Sciatic nerve (tissue), 2 donors: ENCODE results near the gene TUNAR. TPM values are rescaled to one million over a fixed set of nuclear protein-coding genes. Genes with fewer than 3 reads are reported as not detected.

Experiments used
- ATAC-seq: fragments of 200-7000 bp; cut with Tn5 transposase; one replicate; pipeline ENCODE4 v1.9.1; 2020; ENCODE audit warnings: mild to moderate bottlenecking, moderate library complexity
- DNase-seq: peaks from one replicate; pipeline ENCODE4 v3.0.0-alpha.2; 2020; ENCODE audit warnings: low spot score
- intact Hi-C: fragments of 100-400 bp; cut with DNase I; formaldehyde crosslinking; loops from one replicate; pipeline ENCODE4 v1.14.2; 2022
- total RNA-seq: library from RNA; stranded (reverse); fragmentation: NEBNext Ultra II Directional; extraction: Animal tissue kit (Norgen Biotek cat#: 25700); gene quantifications from one replicate; pipeline ENCODE4 v1.2.1, GENCODE V29; 2021
- donor health status: DM: no; HTN: no; CAD: no.
- donor health status: DM: no; HTN: no; CAD: no.

TUNAR gene
- not detected for total RNA-seq

- ATAC-seq: no peak
- intact Hi-C loops: no loop called here
- no peak for DNase-seq
These were observed at the start of gene TUNAR for GRCh38 chr14:95876761-95877538. TSS of gene TUNAR (plus strand) at chr14:95876832.

- intact Hi-C loops: no loop called here
- no peak for DNase-seq
- ATAC-seq: no peak
These were observed 47.9 kb upstream of the TUNAR start for GRCh38 chr14:95828649-95829265.

DNA sequence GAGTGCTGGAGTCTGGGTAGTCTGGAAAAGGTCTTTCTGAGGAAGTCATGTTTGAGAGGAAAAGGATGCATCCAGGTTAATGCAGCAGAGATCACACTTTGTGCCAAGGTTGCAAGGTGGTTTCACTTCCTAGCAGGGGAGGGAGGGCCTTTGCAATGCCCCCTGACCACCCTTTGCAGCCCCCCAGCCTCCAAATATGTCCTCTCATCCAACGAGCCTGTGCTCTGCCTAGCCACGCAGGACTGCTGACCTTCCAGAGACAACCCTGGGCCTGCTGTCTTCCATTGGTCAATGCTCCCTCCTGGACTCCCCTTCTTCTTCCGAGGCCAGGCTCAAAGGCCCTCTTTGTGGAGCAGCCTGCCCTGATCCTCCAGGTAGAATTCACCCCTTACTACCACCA lies 47.3 kb upstream of the TUNAR start:
- DNase-seq (no peak), ATAC-seq (no peak)
- intact Hi-C loops: no loop called here

DNA sequence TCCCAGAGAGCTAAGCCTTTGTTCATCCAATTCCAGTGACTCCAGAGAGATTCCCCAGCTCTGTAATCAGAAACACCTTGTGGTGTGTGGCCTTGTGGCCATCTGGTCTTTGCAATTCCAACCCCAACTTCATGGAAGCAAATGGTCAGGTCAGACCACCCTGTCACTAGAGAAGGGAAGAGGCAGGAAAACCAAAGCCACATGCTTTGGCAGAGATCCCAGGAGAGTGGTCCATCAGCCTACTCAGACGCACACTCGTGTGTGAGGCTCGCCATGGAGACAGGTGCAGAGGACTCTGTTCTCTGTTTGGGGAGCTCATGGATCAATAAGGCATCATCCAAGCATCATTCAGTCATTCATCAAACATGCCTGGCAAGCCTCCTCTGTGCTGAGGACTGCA lies 46.2 kb upstream of the TUNAR start:
- ATAC-seq (no peak), DNase-seq (no peak)
- intact Hi-C loops: no loop called here

- intact Hi-C loops: no loop called here
- DNase-seq (no peak), ATAC-seq (no peak)
These were observed 45.6 kb upstream of the TUNAR start for GRCh38 chr14:95831041-95831440.

DNA sequence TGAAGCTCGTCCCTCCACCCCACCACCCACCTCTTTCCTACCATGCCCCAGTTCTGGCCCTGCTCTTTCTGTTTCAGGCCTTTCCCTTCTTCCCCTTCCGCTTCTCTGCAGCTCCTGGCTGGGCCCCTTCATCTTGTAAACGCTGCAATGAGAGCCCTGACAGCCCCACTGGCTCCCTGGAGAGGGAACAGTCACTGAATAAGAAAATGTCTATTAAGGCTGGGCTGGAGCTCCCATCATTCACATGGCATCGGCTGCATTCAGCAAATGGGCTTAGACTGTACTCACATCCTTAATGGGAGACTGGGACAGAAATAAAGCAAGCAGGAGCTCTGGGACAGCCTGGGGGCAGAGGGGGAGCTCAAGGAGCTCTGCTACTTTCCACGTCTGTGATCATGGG lies 45.2 kb upstream of the TUNAR start:
- intact Hi-C loops: no loop called here
- ATAC-seq (no peak), DNase-seq (no peak)

DNA sequence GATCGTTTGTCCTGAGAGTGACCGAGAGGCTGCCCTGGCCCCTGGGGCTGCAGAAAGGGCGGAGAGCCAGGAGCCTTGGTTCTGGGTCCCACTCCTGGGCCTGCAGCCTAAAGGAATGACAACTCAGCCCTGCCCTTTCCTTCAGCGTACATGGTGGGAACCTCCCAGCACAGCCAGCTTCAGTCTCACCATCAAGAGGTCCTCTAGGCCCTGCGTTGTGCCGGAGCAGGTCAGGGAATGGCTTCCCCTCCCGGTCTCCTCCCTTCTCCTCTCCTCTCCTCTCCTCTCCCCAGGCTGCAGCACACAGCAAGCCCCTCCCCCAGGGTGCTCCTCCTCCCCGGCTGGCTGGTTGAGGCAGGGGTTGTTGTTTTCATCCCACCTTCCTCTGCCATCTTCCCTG lies 44.6 kb upstream of the TUNAR start:
- DNase-seq (no peak), ATAC-seq (no peak)
- intact Hi-C loops: no loop called here

GRCh38 chr14:95833429-95833828 lies 43.2 kb upstream of the TUNAR start:
- no peak for DNase-seq
- intact Hi-C loops: no loop called here
- no peak for ATAC-seq

GRCh38 chr14:95834496-95834895 lies 42.1 kb upstream of the TUNAR start:
- DNase-seq (no peak), ATAC-seq (no peak)
- intact Hi-C loops: no loop called here

DNA sequence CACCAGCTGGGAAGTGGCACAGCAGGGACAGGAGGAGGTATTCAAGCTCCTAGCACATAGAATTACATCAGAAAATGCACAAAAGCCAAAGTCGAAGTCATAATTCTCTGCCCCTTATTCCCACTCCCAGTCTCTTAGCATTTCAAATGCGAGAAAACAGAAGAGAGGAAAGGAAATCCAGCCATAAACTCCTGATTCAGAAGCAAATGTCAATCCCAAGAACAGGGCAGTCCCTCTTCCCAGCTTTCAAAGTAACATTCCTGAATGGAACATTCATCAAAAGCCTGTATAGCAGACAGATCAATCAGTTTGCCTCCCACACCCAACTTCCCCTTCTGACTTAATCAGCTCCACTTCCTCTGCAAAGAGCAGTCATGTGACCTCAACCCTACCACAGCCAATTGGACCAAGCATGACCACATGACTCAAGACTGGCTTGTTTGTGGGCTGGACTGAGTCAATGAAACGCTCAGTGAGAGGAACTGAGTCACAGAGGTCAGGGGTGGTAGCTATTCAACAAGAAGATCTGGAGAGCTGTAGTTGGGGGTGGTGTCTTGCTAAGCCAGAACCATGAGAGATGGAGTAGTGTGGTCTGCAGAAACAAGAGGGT lies 41.4 kb upstream of the TUNAR start:
- DNase-seq (no peak), ATAC-seq (no peak)
- intact Hi-C loops: no loop called here

DNA sequence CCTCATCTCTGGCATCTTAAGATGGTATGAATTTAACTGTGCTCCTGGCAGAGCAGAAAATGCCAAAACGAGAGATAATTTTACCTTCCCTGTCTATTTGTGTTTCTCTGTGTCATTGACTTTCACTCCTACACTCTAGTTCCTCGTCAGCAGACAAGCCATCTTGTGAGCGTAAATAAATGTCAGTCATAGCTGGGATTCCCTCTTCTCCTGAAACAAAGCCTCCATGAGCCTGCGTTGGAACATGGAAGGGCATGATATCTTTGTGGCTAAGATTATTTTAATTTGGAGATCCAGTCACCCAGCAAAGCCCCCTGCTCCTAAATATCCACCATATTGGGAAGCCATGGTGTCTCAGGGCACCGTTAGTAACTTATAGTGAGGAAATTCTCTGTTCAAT lies 37.8 kb upstream of the TUNAR start:
- ATAC-seq: no peak
- intact Hi-C loops: no loop called here
- no peak for DNase-seq

- intact Hi-C loops: no loop called here
- no peak for ATAC-seq
- DNase-seq: no peak
These were observed 36.4 kb upstream of the TUNAR start for GRCh38 chr14:95840094-95840700.

DNA sequence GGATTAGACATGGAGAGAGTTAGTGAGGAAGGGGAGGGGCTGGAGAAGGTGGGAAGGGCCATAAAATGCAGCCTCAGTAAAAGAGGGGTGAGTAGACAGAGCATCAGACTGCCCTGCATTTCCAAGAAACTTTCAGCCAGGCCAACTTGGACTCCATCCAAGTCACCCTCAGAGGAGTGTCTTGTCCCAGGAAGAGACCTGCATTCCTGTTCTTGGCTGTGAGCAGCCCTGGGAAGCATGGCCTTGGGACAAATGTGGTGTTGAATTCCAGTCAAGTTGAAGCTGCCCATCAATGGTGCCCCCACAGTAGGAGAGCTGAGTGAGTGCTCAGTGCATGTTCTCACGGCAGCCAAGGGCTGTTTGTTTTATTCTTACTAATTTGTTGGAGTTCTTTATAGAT lies 35.0 kb upstream of the TUNAR start:
- intact Hi-C loops: no loop called here
- DNase-seq: no peak
- no peak for ATAC-seq

DNA sequence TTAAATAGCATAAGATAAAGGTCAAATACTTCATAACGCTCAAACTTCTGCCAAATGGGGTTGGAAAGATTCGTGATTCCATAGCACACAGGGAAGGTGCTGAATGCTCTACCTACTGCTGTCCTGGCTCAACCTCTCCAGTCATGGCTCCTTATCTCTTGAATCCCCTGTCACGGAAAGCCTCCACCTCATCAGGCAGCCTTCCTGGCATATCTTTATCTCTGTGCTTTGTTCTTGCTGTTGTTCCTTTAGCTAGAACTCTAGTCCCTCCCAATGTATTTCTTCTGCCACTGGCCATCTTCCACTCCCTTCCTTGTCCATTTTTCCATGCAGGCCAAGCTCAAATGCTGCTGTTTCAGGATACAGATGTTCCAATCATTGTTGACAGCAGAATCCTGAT lies 26.9 kb upstream of the TUNAR start:
- DNase-seq (no peak), ATAC-seq (no peak)
- intact Hi-C loops: no loop called here

DNA sequence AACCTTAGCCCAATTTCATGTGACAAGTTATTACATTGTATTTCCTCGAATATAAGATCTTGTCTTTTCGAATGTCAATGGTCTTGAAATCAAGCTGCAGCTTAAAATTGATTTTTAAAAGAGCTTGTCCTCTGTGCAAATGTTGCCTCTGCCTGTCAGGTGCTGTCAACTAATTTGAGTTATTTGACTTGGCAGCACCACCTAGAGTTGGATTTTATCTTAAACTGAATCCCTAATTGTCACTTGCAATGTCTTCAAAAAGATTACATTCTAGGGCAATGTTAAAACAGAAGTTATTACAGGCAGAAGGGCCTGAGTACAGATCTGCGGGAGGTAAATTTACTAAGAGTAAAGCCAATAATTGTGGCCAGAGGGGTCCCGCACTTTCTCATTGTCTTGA lies 26.2 kb upstream of the TUNAR start:
- no peak for DNase-seq
- intact Hi-C loops: no loop called here
- no peak for ATAC-seq

DNA sequence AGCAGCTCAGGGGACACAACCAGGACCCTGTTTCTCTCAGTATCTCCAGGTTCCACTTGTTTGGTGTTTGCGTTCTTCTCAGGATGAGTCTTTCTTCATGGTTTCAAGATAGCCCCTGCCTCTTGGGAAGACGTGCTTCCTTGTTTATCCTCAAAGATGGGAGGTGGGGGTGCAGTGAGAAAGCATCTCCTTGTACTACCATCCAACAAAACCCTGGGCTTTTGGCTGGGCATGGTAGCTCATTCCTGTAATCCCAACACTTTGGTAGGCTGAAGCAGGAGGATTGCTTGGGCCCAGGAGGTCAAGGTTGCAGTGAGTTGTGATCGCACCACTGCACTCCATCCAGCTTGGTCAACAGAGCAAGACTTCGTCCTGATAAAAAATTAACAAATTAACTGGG lies 21.0 kb upstream of the TUNAR start:
- ATAC-seq (no peak), DNase-seq (no peak)
- intact Hi-C loops: no loop called here

GRCh38 chr14:95857275-95857674 lies 19.4 kb upstream of the TUNAR start:
- no peak for DNase-seq
- no peak for ATAC-seq
- intact Hi-C loops: no loop called here

GRCh38 chr14:95858893-95859292 lies 17.7 kb upstream of the TUNAR start:
- intact Hi-C loops: no loop called here
- ATAC-seq: no peak
- DNase-seq: no peak

DNA sequence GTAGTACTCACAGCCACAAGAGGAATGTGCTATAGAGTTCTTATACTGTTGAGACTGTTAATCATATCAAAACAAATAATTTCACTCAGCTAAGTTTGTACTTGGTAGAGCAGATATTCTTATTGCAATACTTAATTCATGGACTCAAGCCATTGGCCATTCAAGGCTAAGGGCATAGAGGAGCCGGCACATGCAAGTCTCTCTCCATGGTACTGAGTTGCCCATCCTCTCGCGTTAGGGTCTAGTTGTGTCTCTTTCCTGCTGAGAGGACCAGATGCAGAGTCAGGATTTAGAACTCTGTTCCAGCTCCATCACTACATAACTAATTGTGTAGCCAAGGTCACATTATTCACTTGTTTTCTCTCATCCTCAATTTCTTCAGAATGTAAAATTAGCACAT lies 14.4 kb upstream of the TUNAR start:
- DNase-seq: no peak
- no peak for ATAC-seq
- intact Hi-C loops: no loop called here

- ATAC-seq (no peak), DNase-seq (no peak)
- intact Hi-C loops: no loop called here
These were observed 13.3 kb upstream of the TUNAR start for GRCh38 chr14:95863295-95863694.
